OCI-LY3 (cell line): ENCODE data around the gene NCLN.

ENCODE experiments used
- EZH2phosphoT487 ChIP-seq: fragments of 200-600 bp; shearing (Covaris generic); IDR thresholded peaks from 2 replicates; pipeline ENCODE4 v1.6.1; 2018; ENCODE audit warnings: antibody characterized with exemption, mixed run types, low read depth
- TF ChIP-seq, protein P1 (sequence below): fragments of 200-600, 300-600 bp; sonication (generic); IDR thresholded peaks from 2 replicates; pipeline ENCODE4 v1.5.1; 2014; ENCODE audit warnings: antibody characterized with exemption, low read length, low read depth

DNA sequence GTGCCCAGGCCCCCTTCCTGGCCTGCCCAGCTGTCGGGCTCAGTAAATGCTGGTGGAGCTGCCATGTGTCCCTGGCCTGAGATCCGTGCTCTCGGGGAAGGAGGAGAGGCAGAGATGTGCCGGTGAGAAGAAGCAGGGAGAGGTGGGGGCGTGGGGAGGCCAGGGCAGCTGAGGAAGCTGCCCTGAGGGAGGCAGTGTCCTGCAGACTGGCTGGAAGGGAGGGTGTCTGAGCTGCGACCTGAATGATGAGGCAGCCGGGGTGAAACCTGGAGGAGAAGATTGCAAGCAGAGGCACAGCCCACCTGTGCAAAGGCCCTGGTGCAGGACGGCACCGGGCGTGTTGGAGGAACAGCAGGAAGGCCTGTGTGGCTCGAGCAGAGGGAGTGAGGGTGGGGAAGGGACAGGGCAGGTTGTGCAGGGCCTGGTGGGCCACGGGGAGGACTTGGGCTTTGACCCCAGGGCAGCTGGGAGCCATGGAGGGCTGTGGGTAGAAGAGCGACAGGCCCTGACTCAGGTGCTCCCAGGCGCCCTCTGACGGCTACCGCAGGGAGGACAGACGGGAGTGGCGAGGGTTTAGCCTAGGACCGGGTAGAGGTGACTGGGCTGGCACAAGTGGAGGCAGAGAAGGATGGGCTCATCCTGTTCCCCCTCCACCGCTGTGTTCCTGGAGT lies 24.8 kb downstream of the NCLN start:
- TF ChIP-seq, protein P1, sequence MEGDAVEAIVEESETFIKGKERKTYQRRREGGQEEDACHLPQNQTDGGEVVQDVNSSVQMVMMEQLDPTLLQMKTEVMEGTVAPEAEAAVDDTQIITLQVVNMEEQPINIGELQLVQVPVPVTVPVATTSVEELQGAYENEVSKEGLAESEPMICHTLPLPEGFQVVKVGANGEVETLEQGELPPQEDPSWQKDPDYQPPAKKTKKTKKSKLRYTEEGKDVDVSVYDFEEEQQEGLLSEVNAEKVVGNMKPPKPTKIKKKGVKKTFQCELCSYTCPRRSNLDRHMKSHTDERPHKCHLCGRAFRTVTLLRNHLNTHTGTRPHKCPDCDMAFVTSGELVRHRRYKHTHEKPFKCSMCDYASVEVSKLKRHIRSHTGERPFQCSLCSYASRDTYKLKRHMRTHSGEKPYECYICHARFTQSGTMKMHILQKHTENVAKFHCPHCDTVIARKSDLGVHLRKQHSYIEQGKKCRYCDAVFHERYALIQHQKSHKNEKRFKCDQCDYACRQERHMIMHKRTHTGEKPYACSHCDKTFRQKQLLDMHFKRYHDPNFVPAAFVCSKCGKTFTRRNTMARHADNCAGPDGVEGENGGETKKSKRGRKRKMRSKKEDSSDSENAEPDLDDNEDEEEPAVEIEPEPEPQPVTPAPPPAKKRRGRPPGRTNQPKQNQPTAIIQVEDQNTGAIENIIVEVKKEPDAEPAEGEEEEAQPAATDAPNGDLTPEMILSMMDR: peak; percentile 62
- no peak for TF ChIP-seq EZH2phosphoT487
